IMR-90 (cell line): ENCODE measurements around the gene ATP8B3.

Experiments
- MAFK ChIP-seq: IDR thresholded peaks from 2 replicates; pipeline ENCODE4 v1.6.1; 2012; ENCODE audit warnings: low read depth, low read length, improper control_type of control experiment
- MXI1 ChIP-seq: IDR thresholded peaks from 2 replicates; pipeline ENCODE4 v1.6.1; 2012; ENCODE audit warnings: low read depth, mild to moderate bottlenecking, low read length, moderate library complexity, borderline replicate concordance
- NFE2L2 ChIP-seq: fragments of 150-350 bp; IDR thresholded peaks from 2 replicates; pipeline ENCODE4 v1.6.1; 2016; ENCODE audit warnings: low read depth, mild to moderate bottlenecking, low read length
- POLR2A ChIP-seq: IDR thresholded peaks from 2 replicates; pipeline ENCODE4 v1.6.1; 2012; ENCODE audit warnings: mild to moderate bottlenecking, low read depth, low read length
- RAD21 ChIP-seq: IDR thresholded peaks from 2 replicates; pipeline ENCODE4 v1.6.1; 2012; ENCODE audit warnings: low read length, improper control_type of control experiment
- TF ChIP-seq, protein P1 (sequence below): conservative IDR thresholded peaks from 2 replicates; pipeline ENCODE4 v1.5.1; 2012; ENCODE audit warnings: mild to moderate bottlenecking, low read depth, low read length, improper control_type of control experiment

DNA sequence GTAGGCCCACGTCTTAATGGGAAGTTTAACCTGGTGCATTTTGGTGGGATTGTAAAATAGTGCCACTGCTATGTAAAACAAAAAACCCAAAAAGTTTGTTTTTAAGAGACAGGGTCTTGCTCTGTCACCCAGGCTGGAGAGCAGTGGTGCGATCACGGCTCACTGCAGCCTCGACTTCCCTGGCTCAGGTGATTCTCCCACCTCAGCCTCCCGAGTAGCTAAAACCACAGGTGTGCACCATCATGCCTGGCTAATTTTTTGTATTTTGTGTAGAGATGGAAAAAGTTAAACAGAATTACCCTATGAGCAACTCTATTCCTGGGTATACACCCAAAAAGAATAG lies 37.0 kb upstream of the ATP8B3 start:
- TF ChIP-seq, protein P1, sequence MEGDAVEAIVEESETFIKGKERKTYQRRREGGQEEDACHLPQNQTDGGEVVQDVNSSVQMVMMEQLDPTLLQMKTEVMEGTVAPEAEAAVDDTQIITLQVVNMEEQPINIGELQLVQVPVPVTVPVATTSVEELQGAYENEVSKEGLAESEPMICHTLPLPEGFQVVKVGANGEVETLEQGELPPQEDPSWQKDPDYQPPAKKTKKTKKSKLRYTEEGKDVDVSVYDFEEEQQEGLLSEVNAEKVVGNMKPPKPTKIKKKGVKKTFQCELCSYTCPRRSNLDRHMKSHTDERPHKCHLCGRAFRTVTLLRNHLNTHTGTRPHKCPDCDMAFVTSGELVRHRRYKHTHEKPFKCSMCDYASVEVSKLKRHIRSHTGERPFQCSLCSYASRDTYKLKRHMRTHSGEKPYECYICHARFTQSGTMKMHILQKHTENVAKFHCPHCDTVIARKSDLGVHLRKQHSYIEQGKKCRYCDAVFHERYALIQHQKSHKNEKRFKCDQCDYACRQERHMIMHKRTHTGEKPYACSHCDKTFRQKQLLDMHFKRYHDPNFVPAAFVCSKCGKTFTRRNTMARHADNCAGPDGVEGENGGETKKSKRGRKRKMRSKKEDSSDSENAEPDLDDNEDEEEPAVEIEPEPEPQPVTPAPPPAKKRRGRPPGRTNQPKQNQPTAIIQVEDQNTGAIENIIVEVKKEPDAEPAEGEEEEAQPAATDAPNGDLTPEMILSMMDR, result no peak
- TF ChIP-seq POLR2A, result no peak
- no peak for TF ChIP-seq RAD21
- no peak for TF ChIP-seq MAFK
- no peak for TF ChIP-seq NFE2L2
- no peak for TF ChIP-seq MXI1
